Duodenal mucosa (tissue), 2 donors: ENCODE data around the gene CAMK2N1.
A peak's percentile ranks its signal among the peaks of the same experiment; 100 is the strongest.

Source experiments
- H3K27ac ChIP-seq: one replicate; pipeline ENCODE4 v1.7.0; 2013; ENCODE audit warnings: low read depth, low read length
- H3K27me3 ChIP-seq, 2 donors: one replicate each; pipeline ENCODE4 v1.7.0; 2013; ENCODE audit warnings: low read length in 2 of 2, control low read depth in 1 of 2; ENCODE audit not compliant: insufficient read depth in 2 of 2, control insufficient read depth in 1 of 2
- H3K36me3 ChIP-seq, 2 donors: one replicate each; pipeline ENCODE4 v1.7.0; 2013; ENCODE audit warnings: low read length in 2 of 2, control low read depth in 1 of 2; ENCODE audit not compliant: insufficient read depth in 2 of 2, control insufficient read depth in 1 of 2
- H3K4me1 ChIP-seq, 2 donors: one replicate each; pipeline ENCODE4 v1.7.0; 2013; ENCODE audit warnings: low read length in 2 of 2, control low read depth in 1 of 2; ENCODE audit not compliant: insufficient read depth in 2 of 2, control insufficient read depth in 1 of 2
- H3K4me3 ChIP-seq, 2 donors: one replicate each; pipeline ENCODE4 v1.7.0; 2013; ENCODE audit warnings: low read length in 2 of 2, low read depth in 1 of 2
- H3K9ac ChIP-seq, 2 donors: one replicate each; pipeline ENCODE4 v1.7.0; 2013; ENCODE audit warnings: low read length in 2 of 2, low read depth in 1 of 2
- H3K9me3 ChIP-seq, 2 donors: one replicate each; pipeline ENCODE4 v1.7.0; 2013; ENCODE audit warnings: low read length in 2 of 2, control low read depth in 1 of 2; ENCODE audit not compliant: control insufficient read depth in 1 of 2

The CAMK2N1 gene

DNA sequence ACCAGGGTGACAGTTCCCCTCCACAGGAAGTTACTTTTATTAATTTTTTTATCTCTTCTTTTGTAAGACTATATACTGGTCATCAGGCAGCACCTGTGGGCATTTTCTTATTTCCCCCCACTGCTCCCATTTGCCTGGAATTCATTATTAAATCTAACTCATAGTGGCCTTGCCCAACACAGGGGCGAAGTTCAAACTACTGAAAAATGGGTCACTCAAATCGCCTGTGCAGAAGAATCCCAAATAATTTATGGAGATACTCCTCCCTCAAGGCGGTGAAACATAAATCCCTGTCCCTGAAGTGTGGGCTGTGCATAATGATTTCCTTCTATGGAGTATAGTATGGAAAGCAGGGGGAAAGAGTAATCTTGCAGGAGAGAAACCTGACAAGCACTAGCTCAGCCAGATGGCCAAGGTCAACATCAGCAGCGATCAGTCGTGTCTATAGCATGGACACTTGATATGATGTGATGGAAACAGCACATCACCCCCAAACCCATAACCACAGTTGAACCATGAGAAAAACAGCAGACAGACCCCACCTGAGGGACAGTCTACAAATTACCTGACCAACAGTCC is 7.9 kb downstream of the CAMK2N1 start:
- Histone ChIP-seq H3K9ac (no peak overlapping the region), H3K27ac (no peak overlapping the region), H3K4me1 (peaks cover 72 to 89% of the 10 kb centered on the region in 2 donors), H3K4me3 (no peak overlapping the region), H3K27me3 (peaks cover 3 to 4% of the 10 kb centered on the region in 2 donors), H3K36me3 (no peaks in the 10 kb centered on the region), H3K9me3 (no peaks in the 10 kb centered on the region)

DNA sequence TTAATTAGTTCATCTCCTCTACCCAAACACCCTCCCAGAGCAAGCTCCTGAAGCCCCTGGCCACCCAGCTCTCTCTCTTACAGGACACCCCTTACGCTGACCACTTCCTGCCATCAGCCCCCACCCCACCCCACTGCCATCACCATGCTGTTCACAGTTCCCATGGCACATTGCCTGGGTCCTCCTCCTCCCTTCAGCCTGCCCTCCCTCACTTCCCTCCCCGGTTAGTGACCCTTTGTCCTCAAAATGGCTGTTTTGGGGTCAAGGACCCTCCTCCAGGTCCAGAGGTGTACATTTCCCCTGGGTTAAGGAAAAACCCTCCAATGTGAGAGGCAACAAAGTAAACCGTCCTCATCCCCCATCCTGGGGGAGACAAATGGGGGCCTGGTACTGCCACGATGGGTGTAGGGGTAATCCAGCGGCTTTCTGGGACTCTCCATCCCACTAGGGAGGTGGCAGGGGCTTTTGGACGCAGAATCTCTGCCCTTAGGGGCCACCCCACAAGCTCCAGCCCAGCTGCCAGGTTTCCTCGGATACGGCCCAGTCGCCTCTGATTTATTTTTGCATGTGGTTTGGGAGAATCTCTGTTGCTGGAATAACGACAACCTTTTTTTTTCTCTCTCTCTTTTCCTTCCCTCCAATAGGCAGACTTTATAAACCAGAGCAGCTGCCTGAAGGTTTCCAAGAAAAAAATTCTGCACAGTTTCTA is 8.5 kb downstream of the CAMK2N1 start:
- Histone ChIP-seq H3K9me3 (no peaks in the 10 kb centered on the region), H3K4me1 (peaks cover 78 to 86% of the 10 kb centered on the region in 2 donors), H3K4me3 (no peak overlapping the region), H3K27me3 (peaks cover 3 to 4% of the 10 kb centered on the region in 2 donors), H3K36me3 (no peaks in the 10 kb centered on the region), H3K9ac (peak overlapping the region in 1 of 2 donors; percentile 6), H3K27ac (no peak overlapping the region)

DNA sequence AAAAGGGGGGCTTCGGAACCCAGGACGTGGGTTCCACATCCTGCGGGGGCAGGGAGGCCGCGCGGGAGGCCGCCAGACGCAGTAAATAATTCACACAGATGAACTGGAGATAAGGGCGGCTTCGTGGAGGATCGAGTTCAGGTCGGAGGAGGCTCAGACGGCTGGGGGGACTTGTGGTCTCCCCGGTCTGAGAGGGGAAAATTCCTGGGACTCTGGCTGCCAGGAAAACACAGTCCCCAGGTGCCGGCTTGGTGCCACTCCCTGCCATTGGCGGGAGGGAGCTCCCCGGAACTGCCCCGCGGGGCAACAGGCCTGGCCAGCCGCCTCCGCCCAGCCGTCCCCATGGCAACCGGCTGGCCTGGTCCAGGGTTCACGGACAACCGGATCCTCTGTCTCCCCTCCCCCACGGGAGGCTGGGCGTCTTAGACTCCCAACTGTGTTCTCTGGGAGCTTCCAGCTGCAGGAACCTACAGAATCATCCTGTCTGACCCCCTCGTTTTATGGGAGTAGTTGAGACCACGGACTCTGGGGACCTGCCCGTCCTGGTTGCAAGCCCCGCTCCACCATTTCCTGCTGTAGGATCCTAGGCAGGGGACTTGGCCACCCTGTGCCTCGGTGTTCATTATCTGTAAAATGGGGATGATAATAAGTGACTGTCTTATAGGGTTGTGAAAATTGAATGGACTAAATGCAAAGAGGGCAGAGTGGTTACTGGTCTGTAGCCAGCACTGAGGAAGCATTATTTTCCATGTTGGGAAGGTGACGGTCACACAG is 9.6 kb downstream of the CAMK2N1 start:
- Histone ChIP-seq H3K27ac (peak overlapping the region; percentile 52), H3K27me3 (peaks cover 3 to 4% of the 10 kb centered on the region in 2 donors), H3K9me3 (no peaks in the 10 kb centered on the region), H3K4me3 (peak overlapping the region; percentile 50 to 55), H3K9ac (peak overlapping the region; percentile 63 to 72), H3K4me1 (peaks cover 77% of the 10 kb centered on the region in 2 donors), H3K36me3 (no peaks in the 10 kb centered on the region)

DNA sequence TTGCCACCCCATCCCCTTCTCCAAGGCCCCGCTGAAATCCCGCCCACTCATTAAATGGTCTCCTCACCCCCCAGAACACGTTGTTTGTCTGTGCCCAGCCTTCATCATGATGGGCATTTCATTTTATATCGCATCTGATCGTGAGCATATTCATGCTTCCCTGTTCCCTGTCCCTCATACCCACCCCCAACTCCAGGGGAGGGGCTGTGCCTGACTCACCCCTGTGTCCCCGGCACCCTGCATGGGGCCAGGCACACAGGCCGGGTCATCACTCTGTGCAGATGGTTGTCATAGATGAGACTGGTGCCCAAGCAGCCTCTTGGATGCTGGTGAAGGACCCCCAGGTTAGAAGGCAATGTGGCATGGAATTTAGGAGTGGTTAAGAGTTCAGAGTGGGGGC is 11.0 kb downstream of the CAMK2N1 start:
- Histone ChIP-seq H3K36me3 (no peaks in the 10 kb centered on the region), H3K9me3 (no peaks in the 10 kb centered on the region), H3K27me3 (peaks cover 0 to 3% of the 10 kb centered on the region in 2 donors), H3K9ac (peak overlapping the region in 1 of 2 donors; percentile 32), H3K4me1 (peaks cover 62 to 64% of the 10 kb centered on the region in 2 donors), H3K4me3 (no peak overlapping the region), H3K27ac (no peak overlapping the region)

DNA sequence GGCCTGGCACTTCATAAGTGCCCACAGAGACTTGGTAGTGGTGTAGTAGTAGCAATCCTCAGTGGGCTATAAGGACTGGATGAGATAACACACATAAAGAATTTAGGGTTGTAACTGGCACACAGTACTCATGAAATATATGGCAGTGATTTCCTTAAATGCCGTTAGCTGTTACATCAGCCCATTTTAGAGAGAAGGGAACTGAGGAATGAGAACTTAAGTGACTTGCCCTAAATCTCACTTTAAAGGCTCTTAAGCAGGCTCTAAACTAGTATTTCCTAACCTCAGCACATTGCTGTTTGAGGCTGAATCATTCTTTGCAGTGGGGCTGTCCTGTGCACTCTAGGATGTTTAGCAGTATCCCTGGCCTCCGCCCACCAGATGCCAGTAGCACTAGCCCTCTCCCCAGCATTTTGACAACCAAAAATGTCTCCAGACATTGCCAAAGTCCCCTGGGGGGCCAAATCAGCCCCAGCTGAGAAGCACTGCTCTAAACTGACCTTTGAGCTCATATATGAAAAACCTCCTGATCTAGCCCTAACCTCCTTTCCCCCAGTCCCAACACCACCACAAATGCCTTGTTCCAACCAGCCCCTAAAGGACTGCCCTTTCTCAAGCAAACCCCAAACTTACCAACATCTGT is 11.6 kb downstream of the CAMK2N1 start:
- Histone ChIP-seq H3K27me3 (peaks cover 0 to 3% of the 10 kb centered on the region in 2 donors), H3K27ac (no peak overlapping the region), H3K9ac (peak overlapping the region in 1 of 2 donors; percentile 32), H3K4me1 (peaks cover 58 to 59% of the 10 kb centered on the region in 2 donors), H3K9me3 (no peaks in the 10 kb centered on the region), H3K36me3 (no peaks in the 10 kb centered on the region), H3K4me3 (no peak overlapping the region)

DNA sequence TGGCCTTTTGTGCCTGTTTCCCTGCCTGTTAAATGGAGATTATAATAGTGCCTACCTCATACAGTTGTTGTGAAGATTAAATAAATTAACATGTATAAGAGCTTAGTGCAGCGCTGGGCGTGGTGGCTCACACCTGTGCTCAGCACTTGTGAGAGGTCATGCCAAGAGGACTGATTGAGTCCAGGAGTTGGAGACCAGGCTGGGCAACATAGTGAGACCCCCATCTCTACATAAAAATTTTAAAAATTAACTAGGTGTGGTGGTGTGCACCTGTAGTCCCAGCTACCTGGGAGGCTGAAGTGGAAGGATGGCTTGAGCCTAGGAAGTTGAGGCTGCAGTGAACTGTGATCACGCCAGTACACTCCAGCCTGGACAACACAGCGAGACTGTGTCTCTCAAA is 12.1 kb downstream of the CAMK2N1 start:
- no peak overlapping the region for H3K27ac ChIP-seq
- H3K27me3 ChIP-seq = peaks cover 0 to 3% of the 10 kb centered on the region in 2 donors
- no peaks in the 10 kb centered on the region for H3K36me3 ChIP-seq
- no peak overlapping the region for H3K4me3 ChIP-seq
- H3K9ac ChIP-seq = no peak overlapping the region
- H3K9me3 ChIP-seq = no peaks in the 10 kb centered on the region
- peaks cover 53 to 58% of the 10 kb centered on the region in 2 donors for H3K4me1 ChIP-seq

DNA sequence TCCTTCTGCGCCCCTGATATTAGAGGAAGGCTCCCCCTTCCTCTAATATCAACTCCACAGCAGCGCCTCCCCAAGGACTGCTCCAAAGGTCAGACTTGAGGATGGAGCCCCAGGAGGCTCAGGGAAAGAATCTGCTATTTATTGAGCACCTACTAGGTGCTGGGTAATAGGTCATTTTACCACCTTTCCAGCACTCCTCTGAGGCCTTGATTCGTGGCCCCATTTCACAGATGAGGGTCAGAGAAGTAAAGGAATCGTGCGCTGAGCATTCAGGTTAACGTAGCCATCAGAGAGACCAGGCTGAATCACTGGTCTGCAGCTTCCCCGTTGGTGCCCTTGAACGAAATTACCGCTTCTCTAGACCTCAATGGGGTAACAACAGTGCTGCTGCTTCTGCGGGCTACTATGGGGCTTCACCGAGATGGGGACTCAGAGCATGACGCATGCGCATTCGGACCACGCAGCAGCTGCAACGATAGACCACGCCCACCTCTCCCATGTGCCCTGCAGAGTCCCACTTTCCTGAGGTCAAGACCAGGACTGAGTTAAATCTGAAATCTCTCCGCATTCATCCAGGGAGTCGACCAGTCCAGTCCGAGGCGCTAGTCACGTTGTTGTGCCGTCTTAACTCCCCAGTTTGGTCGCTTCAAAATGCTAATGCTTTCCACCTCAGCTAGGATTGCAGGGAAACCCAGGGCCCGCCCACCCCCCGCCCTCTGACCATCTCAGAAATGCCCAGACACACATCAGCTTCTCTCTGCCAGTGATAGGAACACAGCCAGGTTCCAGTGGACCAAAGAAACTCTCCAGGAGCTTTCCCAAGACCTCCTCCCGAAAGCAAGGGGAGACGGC is 12.9 kb downstream of the CAMK2N1 start:
- H3K27ac ChIP-seq = no peak overlapping the region
- H3K4me1 ChIP-seq = peaks cover 46 to 52% of the 10 kb centered on the region in 2 donors
- H3K27me3 ChIP-seq = peaks cover 0 to 3% of the 10 kb centered on the region in 2 donors
- H3K4me3 ChIP-seq = no peak overlapping the region
- no peaks in the 10 kb centered on the region for H3K9me3 ChIP-seq
- no peaks in the 10 kb centered on the region for H3K36me3 ChIP-seq
- H3K9ac ChIP-seq = no peak overlapping the region

DNA sequence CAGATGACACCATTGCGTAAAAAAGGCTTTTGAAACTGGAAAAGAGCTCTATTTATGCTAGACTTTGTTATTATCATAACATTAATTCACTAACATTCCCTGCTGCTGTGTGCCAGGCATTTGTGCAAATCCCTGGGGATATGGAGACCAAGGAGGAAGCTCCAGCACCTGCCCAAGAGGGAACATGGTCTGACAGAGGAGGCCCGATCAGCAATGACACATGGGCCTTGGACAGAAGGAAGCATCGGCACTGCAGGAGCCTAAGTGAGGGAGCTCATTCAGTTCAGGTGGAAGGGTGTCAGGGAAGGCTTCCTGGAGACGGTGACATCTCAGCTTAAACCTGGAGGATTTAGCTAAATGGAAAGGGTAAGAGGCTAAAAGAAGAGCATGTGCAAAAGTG is 13.9 kb downstream of the CAMK2N1 start:
- H3K27me3 ChIP-seq = peaks cover 0 to 3% of the 10 kb centered on the region in 2 donors
- H3K9ac ChIP-seq = no peak overlapping the region
- H3K4me3 ChIP-seq = no peak overlapping the region
- H3K9me3 ChIP-seq = no peaks in the 10 kb centered on the region
- peaks cover 37 to 44% of the 10 kb centered on the region in 2 donors for H3K4me1 ChIP-seq
- no peak overlapping the region for H3K27ac ChIP-seq
- no peaks in the 10 kb centered on the region for H3K36me3 ChIP-seq

DNA sequence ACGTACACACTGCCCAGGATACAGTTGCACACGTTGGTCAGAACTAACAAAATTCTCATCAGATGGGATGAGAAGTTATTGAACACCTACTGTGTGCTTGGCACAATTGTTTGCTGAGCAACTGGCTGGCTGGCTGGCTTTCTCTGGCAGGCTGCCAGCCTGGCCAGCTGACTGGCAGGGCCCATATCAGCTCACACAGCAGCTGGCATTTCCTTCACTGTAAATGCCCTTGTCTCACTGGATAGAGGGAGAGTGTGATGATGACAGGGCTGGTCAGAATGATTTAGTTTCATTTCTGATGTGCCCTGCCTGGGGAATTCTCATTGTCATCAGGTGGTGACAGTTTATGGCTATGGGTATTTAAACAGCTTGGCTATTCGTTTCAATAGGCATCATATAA is 15.8 kb downstream of the CAMK2N1 start:
- no peaks in the 10 kb centered on the region for H3K9me3 ChIP-seq
- H3K4me3 ChIP-seq = no peak overlapping the region
- peaks cover 0 to 3% of the 10 kb centered on the region in 2 donors for H3K27me3 ChIP-seq
- no peak overlapping the region for H3K9ac ChIP-seq
- H3K4me1 ChIP-seq = peaks cover 22 to 27% of the 10 kb centered on the region in 2 donors
- no peaks in the 10 kb centered on the region for H3K36me3 ChIP-seq
- H3K27ac ChIP-seq = no peak overlapping the region
